ENCODE results near the gene PTK7.

- TF ChIP-seq EZH2 (IDR thresholded peaks at IDR 0.05; ENCODE audit: low read length, unreplicated experiment) (no peak), CTCF (conservative IDR thresholded peaks at IDR 0.05; ENCODE audit: low read depth, low read length) (no peak), EZH2phosphoT487 (IDR thresholded peaks at IDR 0.05; ENCODE audit: borderline replicate concordance, low read length) (no peak)
These were observed 19.8 kb downstream of the PTK7 start for GRCh38 chr6:43095939-43096338.
